Thyroid gland (tissue), 4 donors: Measurements from ENCODE around the gene OBP2B.

Experiments used
- CTCF ChIP-seq, 6 experiments: fragments of 200-600 bp in 3 of 6; fragments of 450-650 bp in 3 of 6; sonication (generic) in 3 of 6; IDR thresholded peaks; one replicate each; pipeline ENCODE4 v1.5.1; 2016 to 2019; ENCODE audit warnings: antibody characterized with exemption in 6 of 6, mild to moderate bottlenecking in 2 of 6, inconsistent platforms in 1 of 6, moderate library complexity in 1 of 6
- POLR2A ChIP-seq, 2 donors: fragments of 450-650 bp; IDR thresholded peaks; one replicate each; pipeline ENCODE4 v1.6.1; 2017; ENCODE audit warnings: antibody characterized with exemption in 2 of 2, mild to moderate bottlenecking in 2 of 2, moderate library complexity in 1 of 2

GRCh38 chr9:133255371-133256135 lies 46.5 kb upstream of the OBP2B start:
- TF ChIP-seq CTCF (IDR thresholded peaks at IDR 0.05) (no peak), POLR2A (IDR thresholded peaks at IDR 0.05) (no peak)
